HepG2 (cell line): ENCODE results near the gene ERC1. TPM values are rescaled to one million over a fixed set of nuclear protein-coding genes. Genes with fewer than 3 reads are reported as not detected.

Experiments
- ARNT2 ChIP-seq: sonication (generic); formaldehyde crosslinking; IDR thresholded peaks from 2 replicates; pipeline ENCODE4 v1.8.0; 2022; ENCODE audit warnings: mild to moderate bottlenecking, low read depth, missing genetic modification reagents, moderate library complexity
- CEBPG ChIP-seq: IDR thresholded peaks from 2 replicates; pipeline ENCODE4 v1.6.1; 2016
- KAT8 ChIP-seq: IDR thresholded peaks from 2 replicates; pipeline ENCODE4 v1.6.1; 2016; ENCODE audit warnings: missing genetic modification reagents, missing compliant biosample characterization
- NR1H2 ChIP-seq: sonication (generic); formaldehyde crosslinking; IDR thresholded peaks from 2 replicates; pipeline ENCODE4 v1.8.1; 2022; ENCODE audit warnings: low read depth, missing genetic modification reagents, borderline replicate concordance
- NR2C2 ChIP-seq: sonication (generic); formaldehyde crosslinking; IDR thresholded peaks from 2 replicates; pipeline ENCODE4 v1.4.0; 2020; ENCODE audit warnings: missing genetic modification reagents, mild to moderate bottlenecking, moderate library complexity, borderline replicate concordance
- SMAD9 ChIP-seq: sonication (generic); formaldehyde crosslinking; IDR thresholded peaks from 2 replicates; pipeline ENCODE4 v1.5.1; 2020; ENCODE audit warnings: mild to moderate bottlenecking, missing genetic modification reagents
- SP4 ChIP-seq: sonication (generic); formaldehyde crosslinking; IDR thresholded peaks from 2 replicates; pipeline ENCODE4 v1.8.1; 2023; ENCODE audit warnings: mild to moderate bottlenecking, missing genetic modification reagents
- TBP ChIP-seq: sonication (generic); formaldehyde crosslinking; IDR thresholded peaks from 2 replicates; pipeline ENCODE4 v1.5.0; 2020; ENCODE audit warnings: missing genetic modification reagents
- THYN1 ChIP-seq: sonication (generic); formaldehyde crosslinking; IDR thresholded peaks from 2 replicates; pipeline ENCODE4 v1.8.1; 2023; ENCODE audit warnings: low read depth, mild to moderate bottlenecking, moderate library complexity, missing genetic modification reagents, borderline replicate concordance
- XBP1 ChIP-seq: sonication (generic); formaldehyde crosslinking; IDR thresholded peaks from 2 replicates; pipeline ENCODE4 v1.5.0; 2020; ENCODE audit warnings: missing genetic modification reagents
- ZMYM4 ChIP-seq: sonication (generic); formaldehyde crosslinking; IDR thresholded peaks from 2 replicates; pipeline ENCODE4 v1.8.1; 2023; ENCODE audit warnings: mild to moderate bottlenecking, missing genetic modification reagents
- ZNF276 ChIP-seq: sonication (generic); formaldehyde crosslinking; IDR thresholded peaks from 2 replicates; pipeline ENCODE4 v1.4.0; 2020; ENCODE audit warnings: mild to moderate bottlenecking, low read depth, missing genetic modification reagents
- ZNF281 ChIP-seq: sonication (generic); formaldehyde crosslinking; IDR thresholded peaks from 2 replicates; pipeline ENCODE4 v1.4.0; 2020; ENCODE audit warnings: missing genetic modification reagents, borderline replicate concordance
- ZNF362 ChIP-seq: sonication (generic); formaldehyde crosslinking; IDR thresholded peaks from 2 replicates; pipeline ENCODE4 v1.4.0; 2020; ENCODE audit warnings: missing genetic modification reagents, mild to moderate bottlenecking, borderline replicate concordance
- ZNF44 ChIP-seq: sonication (generic); formaldehyde crosslinking; IDR thresholded peaks from 2 replicates; pipeline ENCODE4 v1.5.1; 2020; ENCODE audit warnings: mild to moderate bottlenecking, missing genetic modification reagents
- ZNF569 ChIP-seq: sonication (generic); formaldehyde crosslinking; IDR thresholded peaks from 2 replicates; pipeline ENCODE4 v1.5.0; 2020; ENCODE audit warnings: mild to moderate bottlenecking, missing genetic modification reagents, moderate library complexity, borderline replicate concordance
- ZNF615 ChIP-seq: sonication (generic); formaldehyde crosslinking; IDR thresholded peaks from 2 replicates; pipeline ENCODE4 v1.5.0; 2020; ENCODE audit warnings: mild to moderate bottlenecking, missing genetic modification reagents, borderline replicate concordance
- ZNF660 ChIP-seq: sonication (generic); formaldehyde crosslinking; IDR thresholded peaks from 2 replicates; pipeline ENCODE4 v1.5.1; 2020; ENCODE audit warnings: mild to moderate bottlenecking, low read depth, missing genetic modification reagents, borderline replicate concordance
- ZNF709 ChIP-seq: sonication (generic); formaldehyde crosslinking; IDR thresholded peaks from 2 replicates; pipeline ENCODE4 v1.5.0; 2020; ENCODE audit warnings: mild to moderate bottlenecking, missing genetic modification reagents
- ZNF768 ChIP-seq: sonication (generic); formaldehyde crosslinking; IDR thresholded peaks from 2 replicates; pipeline ENCODE4 v1.4.0; 2020; ENCODE audit warnings: missing genetic modification reagents
- polyA plus RNA-seq, 8 experiments: library from polyadenylated mRNA; depleted of rRNA in 3 of 8; stranded (reverse) in 7 of 8; unstranded in 1 of 8; fragments of >200 nt; fragmentation: Illumina TruSeq in 4 of 8; extraction: Trizol in 4 of 8; gene quantifications; 2 replicates each; pipeline versions ENCODE4 v1.2.1 to v1.2.3, GENCODE V29; 2011 to 2016; ENCODE audit warnings: low read depth in 4 of 8, missing spikeins in 1 of 8, mixed read lengths in 1 of 8; ENCODE audit not compliant: insufficient read depth in 1 of 8
- total RNA-seq, 5 experiments: library from RNA; depleted of rRNA; stranded (reverse); fragments of >200 nt; fragmentation: Illumina TruSeq; extraction: Trizol; gene quantifications; 2 replicates each; pipeline ENCODE4 v1.2.3, GENCODE V29; 2016; ENCODE audit warnings: low read depth in 1 of 5
- TF ChIP-seq, protein P1 (sequence below): sonication (generic); formaldehyde crosslinking; IDR thresholded peaks from 2 replicates; pipeline ENCODE4 v1.4.0; 2020; ENCODE audit warnings: missing genetic modification reagents, low read depth, mild to moderate bottlenecking, borderline replicate concordance

Gene ERC1
- total and polyA plus RNA-seq, 2 of the 13 experiments (the other 11 are each of a cell fraction or from before 2014, with no cell fraction given), result 6.1 to 12.4 TPM

DNA sequence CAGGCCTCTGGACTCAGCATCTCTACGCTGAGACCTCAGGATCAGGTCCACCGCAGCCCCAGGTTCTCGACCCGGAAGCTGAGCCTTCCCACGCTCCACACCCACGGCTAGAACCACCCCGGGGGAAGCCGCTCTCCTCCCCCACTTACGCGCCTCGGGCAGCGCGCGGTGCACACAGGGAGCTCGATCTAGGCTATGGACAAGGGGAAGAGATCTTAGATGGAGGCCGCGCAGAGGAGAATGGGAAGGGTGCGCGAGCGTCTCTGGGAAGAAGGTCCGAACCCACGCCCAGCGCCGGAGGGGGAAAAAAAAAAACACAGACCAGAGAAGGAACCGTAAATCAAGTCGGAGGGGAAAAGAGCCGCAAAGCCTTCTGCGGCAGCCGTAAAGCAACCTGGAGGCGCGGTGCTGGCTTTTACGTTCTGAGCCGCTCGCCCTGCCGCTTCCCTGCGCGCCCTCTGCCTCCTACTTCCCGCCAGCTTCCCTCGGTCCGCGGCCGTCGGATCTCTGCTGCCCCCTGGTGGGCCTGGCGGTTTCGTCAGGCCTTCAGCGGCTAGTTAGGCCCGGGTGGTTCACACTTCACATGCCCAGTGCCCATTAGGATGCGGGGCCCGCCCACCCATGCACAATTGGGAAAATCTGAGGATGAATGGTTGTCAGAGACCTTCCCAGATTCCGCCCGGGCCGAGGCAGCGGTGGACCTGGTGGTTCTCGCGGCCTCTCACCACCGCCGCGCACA is 41.4 kb upstream of the ERC1 start, which contains the start of gene RAD52 (continued):
- TF ChIP-seq, protein P1, sequence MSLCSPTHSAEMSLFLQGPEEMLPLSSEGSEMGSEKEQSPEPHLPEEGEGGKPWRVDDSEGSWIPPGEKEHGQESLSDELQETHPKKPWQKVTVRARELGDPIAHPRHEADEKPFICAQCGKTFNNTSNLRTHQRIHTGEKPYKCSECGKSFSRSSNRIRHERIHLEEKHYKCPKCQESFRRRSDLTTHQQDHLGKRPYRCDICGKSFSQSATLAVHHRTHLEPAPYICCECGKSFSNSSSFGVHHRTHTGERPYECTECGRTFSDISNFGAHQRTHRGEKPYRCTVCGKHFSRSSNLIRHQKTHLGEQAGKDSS, result peak; percentile 89
- peak; percentile 36; the same call in 1 of the 2 replicates for TF ChIP-seq CEBPG
- TF ChIP-seq KAT8, result peak; percentile 96
- peak; percentile 100 for TF ChIP-seq ZNF362 (CRISPR knock-in tag)
- 0 out of 2 replicates have a peak, but pooled peaks have one; percentile 22 for TF ChIP-seq ZNF44 (CRISPR knock-in tag)
- TF ChIP-seq ZNF276 (CRISPR knock-in tag), result no peak
- peak; percentile 43; the same call in 1 of the 2 replicates for TF ChIP-seq ZNF709 (CRISPR knock-in tag)
- 0 out of 2 replicates have a peak, but pooled peaks have one; percentile 15 for TF ChIP-seq TBP (CRISPR knock-in tag)
- 0 out of 2 replicates have a peak, but pooled peaks have one; percentile 49 for TF ChIP-seq NR1H2
- TF ChIP-seq ZMYM4, result peak; percentile 88
- peak; percentile 80 for TF ChIP-seq ZNF281 (CRISPR knock-in tag)
- no peak for TF ChIP-seq XBP1
- TF ChIP-seq THYN1, result no peak
- peak; percentile 78 for TF ChIP-seq SP4 (CRISPR knock-in tag)
- peak; percentile 48; the same call in 1 of the 2 replicates for TF ChIP-seq ZNF768 (CRISPR knock-in tag)
- TF ChIP-seq ARNT2 (CRISPR knock-in tag), result 0 out of 2 replicates have a peak, but pooled peaks have one; percentile 53
- 0 out of 2 replicates have a peak, but pooled peaks have one; percentile 40 for TF ChIP-seq ZNF615 (CRISPR knock-in tag)
- no peak for TF ChIP-seq ZNF660 (CRISPR knock-in tag)
- no peak for TF ChIP-seq ZNF569
- no peak for TF ChIP-seq SMAD9 (CRISPR knock-in tag)
- peak; percentile 72; the same call in 1 of the 2 replicates for TF ChIP-seq NR2C2
